A549 treated with CpdA at 1 μM for 4 hours (cell line): ENCODE measurements around the gene TANC1. TPM values are rescaled to one million over a fixed set of nuclear protein-coding genes. Genes with fewer than 3 reads are reported as not detected.

Source experiments
- total RNA-seq: library from RNA; stranded (reverse); fragments of 200-300 nt; extraction: Qiagen RNA extraction; gene quantifications from 5 replicates; pipeline ENCODE4 v1.2.3, GENCODE V29; 2022; ENCODE audit warnings: low read depth

TANC1 gene
- total RNA-seq, result 7.3 to 9.8 TPM (median 9.1 TPM) in 5 replicates

GRCh38 chr2:158968396-158969161 lies at the start of gene TANC1:
Gene TANC1 (plus strand): TSS chr2:158968640. CDS start chr2:159065911, 97,271 bp downstream.

Other genes starting within 250 kb of the TANC1 start
- not detected in 5 replicates for gene DAPL1, start 173.3 kb upstream of the TANC1 start, total RNA-seq